ENCODE measurements around the gene HSPA8.
"Not testable (repeated sequence)": the region's sequence is repeated elsewhere in the genome, so short reads cannot be mapped to it uniquely, and the experiment has no call there.

HSPA8 gene

GRCh38 chr11:123061403-123062157 lies at the start of gene HSPA8:
TSS of gene HSPA8 (minus strand) at chr11:123062136. CDS start at chr11:123061324, 812 bp downstream.
- peak; percentile 53 for DNase-seq

GRCh38 chr11:123111465-123111864 lies 49.5 kb upstream of the HSPA8 start:
- peak; percentile 56 for DNase-seq

- DNase-seq: no peak
These were observed 48.5 kb upstream of the HSPA8 start for GRCh38 chr11:123110397-123110796.

- DNase-seq: no peak
These were observed 46.1 kb upstream of the HSPA8 start for GRCh38 chr11:123107945-123108495.

- DNase-seq: no peak
These were observed 42.8 kb upstream of the HSPA8 start for GRCh38 chr11:123104697-123105096.

DNA sequence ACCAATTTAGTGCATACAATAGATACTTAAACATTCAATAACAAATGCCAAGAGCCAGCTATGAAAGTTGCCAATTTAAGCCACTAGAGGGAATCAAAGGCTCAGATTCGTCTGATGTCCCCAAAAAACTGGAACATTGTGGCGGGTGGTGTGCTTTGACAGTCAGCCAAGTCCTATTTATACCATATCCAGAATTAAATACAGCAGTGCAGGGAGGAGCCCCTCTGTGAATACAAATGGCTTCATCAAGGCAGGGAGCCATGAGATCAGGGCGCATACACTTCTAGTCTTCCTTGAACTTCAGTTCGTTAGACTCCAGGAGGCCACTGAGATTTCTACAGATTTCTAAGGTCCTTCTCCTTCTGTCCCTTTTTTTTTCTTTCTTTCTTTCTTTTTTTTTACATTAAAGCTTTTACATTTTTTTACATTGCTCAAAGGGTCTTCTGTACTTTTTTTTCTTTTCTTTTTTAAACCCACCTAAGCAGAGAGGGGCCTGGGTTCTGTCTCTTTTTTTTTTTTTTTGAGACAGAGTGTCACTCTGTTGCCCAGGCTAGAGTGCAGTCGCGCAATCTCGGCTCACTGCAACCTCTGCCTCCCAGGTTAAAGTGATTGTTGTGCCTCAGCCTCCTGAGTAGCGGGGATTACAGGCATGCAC lies 41.5 kb upstream of the HSPA8 start:
- DNase-seq: peak; percentile 86

GRCh38 chr11:123100379-123101085 lies 38.6 kb upstream of the HSPA8 start:
- DNase-seq: no peak

GRCh38 chr11:123098990-123099389 lies 37.1 kb upstream of the HSPA8 start:
- DNase-seq: no peak

- DNase-seq: no peak
These were observed 31.8 kb upstream of the HSPA8 start for GRCh38 chr11:123093739-123094138.

GRCh38 chr11:123091506-123091905 lies 29.6 kb upstream of the HSPA8 start:
- no peak for DNase-seq

DNA sequence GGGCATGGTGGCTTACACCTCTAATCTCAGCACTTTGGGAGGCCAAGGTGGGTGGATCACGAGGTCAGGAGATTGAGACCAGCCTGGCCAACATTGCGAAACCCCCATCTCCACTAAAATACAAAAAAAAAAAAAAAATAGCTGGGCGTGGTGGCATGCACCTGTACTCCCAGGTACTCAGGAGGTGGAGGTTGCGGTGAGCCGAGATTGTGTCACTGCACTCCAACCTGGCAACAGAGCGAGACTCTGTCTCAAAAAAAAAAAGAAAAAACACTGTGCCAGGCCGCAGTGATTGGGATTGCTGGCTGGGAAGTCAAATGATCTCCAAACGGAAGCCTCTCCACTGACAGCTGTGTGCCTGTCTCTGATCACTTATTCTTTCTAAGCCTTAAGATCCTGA lies 28.2 kb upstream of the HSPA8 start:
- not testable (repeated sequence) for DNase-seq

DNA sequence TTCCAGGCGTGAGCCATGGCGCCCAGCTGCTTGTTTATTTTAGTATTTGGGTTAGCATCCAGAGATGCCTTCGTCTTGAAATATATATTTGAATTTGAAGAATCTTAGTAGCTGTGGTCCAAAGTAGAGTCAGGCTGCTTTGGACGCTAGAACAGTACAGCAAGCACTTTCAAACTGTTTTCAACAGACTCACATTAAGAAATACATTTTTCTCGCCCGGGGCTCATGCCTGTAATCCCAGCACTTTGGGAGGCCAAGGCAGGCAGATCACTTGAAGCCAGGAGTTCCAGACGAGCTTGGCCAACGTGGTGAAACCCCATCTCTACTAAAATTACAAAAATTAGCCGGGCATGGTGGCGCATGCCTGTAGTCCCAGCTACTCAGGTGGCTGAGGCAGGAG lies 27.0 kb upstream of the HSPA8 start:
- DNase-seq: not testable (repeated sequence)

GRCh38 chr11:123087657-123088056 lies 25.7 kb upstream of the HSPA8 start:
- not testable (repeated sequence) for DNase-seq

GRCh38 chr11:123086305-123086704 lies 24.4 kb upstream of the HSPA8 start:
- DNase-seq: no peak

DNA sequence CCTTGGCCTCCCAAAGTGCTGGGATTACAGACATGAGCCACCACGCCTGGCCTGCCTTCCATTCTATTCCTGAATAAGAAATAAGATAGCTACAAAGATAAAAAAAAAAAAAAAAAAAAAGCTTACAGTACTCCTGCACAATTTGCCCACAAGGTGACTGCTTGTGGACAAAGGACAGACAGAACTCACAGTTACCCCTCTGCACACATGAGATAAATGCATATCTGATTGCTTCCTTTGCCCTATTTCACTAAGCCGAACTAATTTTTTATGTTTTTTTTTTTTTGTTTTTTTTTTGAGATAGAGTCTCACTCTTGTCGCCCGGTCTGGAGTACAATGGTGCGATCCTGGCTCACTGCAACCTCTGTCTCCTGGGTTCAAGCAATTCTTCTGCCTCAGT lies 23.6 kb upstream of the HSPA8 start:
- DNase-seq: no peak

DNA sequence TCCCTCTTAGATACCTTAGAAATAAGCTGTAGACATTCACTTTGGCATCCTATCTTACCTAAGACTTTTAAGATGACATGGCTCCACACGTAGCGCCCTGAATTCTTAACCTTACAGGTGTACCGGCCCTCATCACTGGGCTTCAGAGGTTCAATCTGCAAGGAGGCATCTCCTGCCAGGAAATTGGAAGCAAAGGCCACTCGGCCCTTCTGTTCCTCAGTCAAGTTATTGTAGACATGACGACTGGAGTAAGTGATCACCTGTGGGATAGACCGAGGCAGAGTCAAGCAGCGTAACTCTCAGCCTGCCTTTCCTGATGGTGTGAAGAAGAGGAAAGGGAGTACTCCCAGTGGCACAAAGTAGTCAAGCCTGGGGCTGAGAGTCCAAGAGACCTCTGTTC lies 22.5 kb upstream of the HSPA8 start:
- no peak for DNase-seq

- DNase-seq: peak; percentile 97
These were observed 21.7 kb upstream of the HSPA8 start for GRCh38 chr11:123083623-123084029.

- no peak for DNase-seq
These were observed 21.0 kb upstream of the HSPA8 start for GRCh38 chr11:123082977-123083376.

DNA sequence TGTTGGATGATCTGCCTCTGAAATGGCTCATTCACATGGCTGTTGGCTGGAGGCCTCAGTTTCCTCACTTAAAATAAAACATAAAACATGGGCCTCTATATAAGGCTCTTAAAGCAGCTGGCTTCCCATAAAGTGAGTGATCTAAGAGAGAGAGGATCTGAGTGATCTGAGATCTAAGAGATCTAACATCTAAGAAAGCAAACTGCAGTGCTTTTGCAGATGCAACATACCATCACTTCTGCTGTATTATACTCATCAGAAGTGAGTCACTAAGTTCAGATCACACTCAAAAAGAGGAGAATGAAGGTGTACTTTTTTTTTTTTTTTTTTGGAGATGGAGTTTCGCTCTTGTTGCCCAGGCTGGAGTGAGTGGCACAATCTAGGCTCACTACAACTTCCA lies 18.1 kb upstream of the HSPA8 start:
- no peak for DNase-seq

- no peak for DNase-seq
These were observed 14.5 kb upstream of the HSPA8 start for GRCh38 chr11:123076484-123076883.

DNA sequence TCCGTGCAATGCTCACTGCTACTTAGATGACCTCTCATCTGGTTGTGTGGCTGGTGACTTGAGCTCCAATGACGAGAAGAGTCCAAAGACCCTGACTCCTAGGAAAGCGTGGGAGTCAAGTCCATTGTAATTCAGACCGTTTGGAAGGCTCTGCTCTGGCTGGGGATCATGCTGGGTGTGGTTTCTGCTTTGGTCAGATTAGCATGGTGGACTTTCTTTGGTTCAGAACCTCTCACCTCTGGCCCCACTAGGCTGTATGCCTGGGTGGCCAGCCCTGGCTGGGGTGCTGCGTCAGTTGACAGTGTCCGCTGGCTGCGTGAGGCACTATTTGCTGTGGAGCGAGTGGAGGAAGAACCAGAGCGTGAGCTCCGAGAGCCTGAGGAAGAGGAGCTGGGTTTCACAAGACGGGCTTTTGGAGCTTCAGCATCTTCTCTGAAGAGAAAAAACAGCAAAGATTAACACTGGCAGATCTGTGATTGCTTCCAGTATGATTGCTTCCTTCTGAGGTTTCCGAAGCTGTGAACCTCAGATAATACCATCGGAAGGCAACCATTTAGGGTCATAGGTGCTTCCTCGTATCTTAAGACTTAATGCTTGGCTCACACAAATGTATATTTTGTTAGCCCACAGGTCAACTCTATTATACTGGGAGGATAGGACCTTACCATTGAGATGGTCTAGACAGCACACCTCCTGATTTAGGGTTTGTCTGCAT lies 11.6 kb upstream of the HSPA8 start:
- no peak for DNase-seq

GRCh38 chr11:123072762-123073161 lies 10.8 kb upstream of the HSPA8 start:
- no peak for DNase-seq

- no peak for DNase-seq
These were observed 10.4 kb upstream of the HSPA8 start for GRCh38 chr11:123072332-123072761.
